ENCODE results near the gene SLC7A8.
"Not testable (repeated sequence)": the region's sequence is repeated elsewhere in the genome, so short reads cannot be mapped to it uniquely, and the experiment has no call there.

Gene SLC7A8

DNA sequence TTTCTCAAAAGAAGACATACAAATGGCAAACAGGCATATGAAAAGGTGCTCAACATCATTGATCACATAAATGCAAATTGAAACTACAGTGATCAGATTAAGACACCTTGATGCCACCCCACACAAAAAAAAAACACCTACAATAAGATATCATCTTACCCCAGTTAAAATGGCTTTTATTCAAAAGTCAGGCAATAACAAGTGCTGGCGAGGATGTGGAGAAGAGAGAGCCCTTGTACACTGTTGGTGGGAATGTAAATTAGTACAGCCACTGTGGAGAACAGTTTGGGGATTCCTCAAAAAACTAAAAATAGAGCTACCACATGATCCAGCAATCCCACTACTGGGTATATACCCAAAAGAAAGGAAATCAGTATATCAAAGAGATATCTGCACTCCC is 41.5 kb upstream of the SLC7A8 start:
- not testable (repeated sequence) for DNase-seq; H2AFZ ChIP-seq (ENCODE audit: low read depth, low read length); H3K27ac ChIP-seq (ENCODE audit: low read length, poor library complexity, severe bottlenecking); H4K91ac ChIP-seq (ENCODE audit: low read length); H2BK5ac ChIP-seq (ENCODE audit: low read depth, low read length, poor library complexity, severe bottlenecking); H3K9ac ChIP-seq (ENCODE audit: low read length); H3K79me1 ChIP-seq (replicated peaks; ENCODE audit: low read length, poor library complexity, severe bottlenecking); H3K4ac ChIP-seq (ENCODE audit: low read depth in 1 of 2, low read length in 2 of 2); H2BK15ac ChIP-seq (ENCODE audit: low read depth, poor library complexity, severe bottlenecking); H3K23ac ChIP-seq (ENCODE audit: low read length in 2 of 2); H2AK5ac ChIP-seq (ENCODE audit: low read length, severe bottlenecking); H3K4me2 ChIP-seq (ENCODE audit: low read length, poor library complexity, severe bottlenecking); H3K4me3 ChIP-seq (ENCODE audit: insufficient read depth in 1 of 2, low read depth in 1 of 2, low read length in 2 of 2); H3K18ac ChIP-seq (ENCODE audit: low read depth in 1 of 2, low read length in 2 of 2); H3K14ac ChIP-seq (ENCODE audit: low read length in 2 of 2); H3K36me3 ChIP-seq (ENCODE audit: control insufficient read depth in 1 of 2, insufficient read depth in 2 of 2, low read depth in 1 of 2, low read length in 2 of 2); H4K8ac ChIP-seq (ENCODE audit: low read length); H3K4me1 ChIP-seq (ENCODE audit: control insufficient read depth, insufficient read depth, low read depth, low read length); H3K27me3 ChIP-seq (ENCODE audit: control insufficient read depth in 1 of 2, insufficient read depth in 1 of 2, low read length in 2 of 2); H2BK12ac ChIP-seq (ENCODE audit: low read length in 2 of 2); H2BK120ac ChIP-seq (ENCODE audit: low read depth, low read length); H3K9me3 ChIP-seq (ENCODE audit: control insufficient read depth, low read length)
- WGBS, result no CpG with 5 or more reads among the region's 1 CpG

GRCh38 chr14:23219075-23219474 is 35.6 kb upstream of the SLC7A8 start:
- DNase-seq, result no peak
- no peak overlapping the region for H4K8ac ChIP-seq (ENCODE audit: low read length)

DNA sequence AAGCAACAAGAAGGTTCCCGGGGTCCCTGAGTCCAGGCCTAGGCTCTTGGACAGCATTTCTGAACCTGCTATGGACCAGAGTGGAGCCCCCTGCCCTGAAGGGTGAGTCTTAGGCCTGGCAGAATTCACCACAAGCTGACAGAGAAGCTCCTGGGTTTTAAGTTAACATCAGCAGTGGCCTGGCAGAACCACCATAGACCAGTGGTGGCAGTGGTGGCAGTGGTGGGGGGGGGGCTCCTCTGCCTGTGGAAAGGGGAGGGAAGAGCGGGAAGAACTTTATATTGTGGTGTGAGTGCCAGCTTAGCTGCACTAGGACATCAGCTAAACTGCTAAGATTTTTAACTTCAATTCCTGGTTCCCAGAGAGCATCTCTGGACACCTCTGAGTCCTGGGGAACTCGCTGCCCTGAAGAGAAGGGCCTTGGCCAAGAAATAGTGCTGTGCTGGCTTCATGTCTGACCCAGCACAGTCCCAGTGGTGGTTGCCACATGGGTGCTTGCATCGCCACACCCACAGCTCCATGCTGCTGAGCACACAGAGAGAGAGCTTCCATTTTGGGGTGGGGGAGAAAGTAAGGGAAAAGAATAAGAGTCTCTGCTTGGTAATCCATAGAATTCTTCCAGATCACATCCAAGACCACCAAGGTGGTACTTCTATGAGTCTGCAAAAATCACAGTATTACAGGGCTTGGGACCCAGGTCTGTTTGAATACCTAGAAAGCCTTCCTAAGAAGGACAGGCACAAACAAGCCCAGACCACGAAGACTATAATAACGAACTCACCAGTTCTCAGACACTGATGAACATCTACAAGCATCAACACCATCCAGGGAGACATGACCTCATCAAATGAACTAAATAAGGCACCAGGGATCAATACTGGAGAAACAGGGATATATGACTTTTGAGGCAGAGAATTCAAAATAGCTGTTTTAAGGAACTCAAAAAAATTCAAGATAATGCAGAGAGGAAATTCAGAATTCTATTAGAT is 33.9 kb upstream of the SLC7A8 start:
- no peak overlapping the region for H3K4me2 ChIP-seq (ENCODE audit: low read length, poor library complexity, severe bottlenecking)

More at GRCh38 chr14:23219075-23219474, 35.6 kb upstream of the SLC7A8 start:
- 83% methylated on average over 1 of the region's 3 CpGs for WGBS
- no peak overlapping the region for H2AFZ ChIP-seq (ENCODE audit: low read depth, low read length)
- no peaks in the 10 kb centered on the region for H3K79me1 ChIP-seq (replicated peaks; ENCODE audit: low read length, poor library complexity, severe bottlenecking)
- H3K4me3 ChIP-seq (ENCODE audit: insufficient read depth in 1 of 2, low read depth in 1 of 2, low read length in 2 of 2), result no peak overlapping the region
- H3K18ac ChIP-seq (ENCODE audit: low read depth in 1 of 2, low read length in 2 of 2), result no peak overlapping the region
- H3K9me3 ChIP-seq (ENCODE audit: control insufficient read depth, low read length), result peaks cover 3% of the 10 kb centered on the region
- no peak overlapping the region for H2BK15ac ChIP-seq (ENCODE audit: low read depth, poor library complexity, severe bottlenecking)
- H3K9ac ChIP-seq (ENCODE audit: low read length), result no peak overlapping the region
- no peaks in the 10 kb centered on the region for H3K4me1 ChIP-seq (ENCODE audit: control insufficient read depth, insufficient read depth, low read depth, low read length)
- H2BK120ac ChIP-seq (ENCODE audit: low read depth, low read length), result no peak overlapping the region
- H3K36me3 ChIP-seq (ENCODE audit: control insufficient read depth in 1 of 2, insufficient read depth in 2 of 2, low read depth in 1 of 2, low read length in 2 of 2), result no peaks in the 10 kb centered on the region
- no peak overlapping the region for H3K23ac ChIP-seq (ENCODE audit: low read length in 2 of 2)
- H2BK5ac ChIP-seq (ENCODE audit: low read depth, low read length, poor library complexity, severe bottlenecking), result no peak overlapping the region
- no peak overlapping the region for H2BK12ac ChIP-seq (ENCODE audit: low read length in 2 of 2)
- no peak overlapping the region for H3K14ac ChIP-seq (ENCODE audit: low read length in 2 of 2)
- H3K4me2 ChIP-seq (ENCODE audit: low read length, poor library complexity, severe bottlenecking), result no peak overlapping the region
- H3K27ac ChIP-seq (ENCODE audit: low read length, poor library complexity, severe bottlenecking), result no peak overlapping the region
- H4K91ac ChIP-seq (ENCODE audit: low read length), result no peak overlapping the region
- H3K27me3 ChIP-seq (ENCODE audit: control insufficient read depth in 1 of 2, insufficient read depth in 1 of 2, low read length in 2 of 2), result peaks cover 0 to 3% of the 10 kb centered on the region in 2 experiments
- no peak overlapping the region for H3K4ac ChIP-seq (ENCODE audit: low read depth in 1 of 2, low read length in 2 of 2)
- H2AK5ac ChIP-seq (ENCODE audit: low read length, severe bottlenecking), result no peak overlapping the region

DNA sequence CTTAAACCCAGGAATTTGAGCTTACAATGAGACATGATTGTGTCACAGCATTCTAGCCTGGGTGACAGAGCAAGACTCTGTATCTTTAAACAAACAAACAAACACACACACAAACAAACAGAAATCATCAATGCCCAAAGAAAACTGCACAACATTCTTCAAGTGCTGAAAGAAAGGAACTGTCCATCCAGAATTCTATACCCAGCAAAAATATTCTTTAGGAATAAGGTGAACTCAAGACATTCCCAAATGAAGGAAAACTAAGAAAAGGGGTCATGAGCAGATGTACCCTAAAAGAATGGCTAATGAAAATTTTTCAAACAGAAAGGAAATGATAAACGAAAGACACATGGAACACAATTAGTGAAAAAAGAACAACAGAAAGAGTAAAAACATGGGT is 32.0 kb upstream of the SLC7A8 start:
- H2BK12ac ChIP-seq (ENCODE audit: low read length in 2 of 2), result no peak overlapping the region
- no peak overlapping the region for H2AFZ ChIP-seq (ENCODE audit: low read depth, low read length)
- H3K9me3 ChIP-seq (ENCODE audit: control insufficient read depth, low read length), result peaks cover 3% of the 10 kb centered on the region
- no peak overlapping the region for H3K27ac ChIP-seq (ENCODE audit: low read length, poor library complexity, severe bottlenecking)
- H2BK15ac ChIP-seq (ENCODE audit: low read depth, poor library complexity, severe bottlenecking), result no peak overlapping the region
- DNase-seq, result no peak
- WGBS, result no CpG with 5 or more reads among the region's 1 CpG
- no peak overlapping the region for H3K14ac ChIP-seq (ENCODE audit: low read length in 2 of 2)
- H3K36me3 ChIP-seq (ENCODE audit: control insufficient read depth in 1 of 2, insufficient read depth in 2 of 2, low read depth in 1 of 2, low read length in 2 of 2), result no peaks in the 10 kb centered on the region
- no peak overlapping the region for H3K23ac ChIP-seq (ENCODE audit: low read length in 2 of 2)
- no peak overlapping the region for H3K4me2 ChIP-seq (ENCODE audit: low read length, poor library complexity, severe bottlenecking)
- no peak overlapping the region for H4K91ac ChIP-seq (ENCODE audit: low read length)
- no peak overlapping the region for H2BK5ac ChIP-seq (ENCODE audit: low read depth, low read length, poor library complexity, severe bottlenecking)
- no peak overlapping the region for H2AK5ac ChIP-seq (ENCODE audit: low read length, severe bottlenecking)
- no peak overlapping the region for H3K18ac ChIP-seq (ENCODE audit: low read depth in 1 of 2, low read length in 2 of 2)
- no peak overlapping the region for H4K8ac ChIP-seq (ENCODE audit: low read length)
- H3K4ac ChIP-seq (ENCODE audit: low read depth in 1 of 2, low read length in 2 of 2), result no peak overlapping the region
- no peak overlapping the region for H3K9ac ChIP-seq (ENCODE audit: low read length)
- H3K27me3 ChIP-seq (ENCODE audit: control insufficient read depth in 1 of 2, insufficient read depth in 1 of 2, low read length in 2 of 2), result no peaks in the 10 kb centered on the region
- no peaks in the 10 kb centered on the region for H3K79me1 ChIP-seq (replicated peaks; ENCODE audit: low read length, poor library complexity, severe bottlenecking)
- H3K4me3 ChIP-seq (ENCODE audit: insufficient read depth in 1 of 2, low read depth in 1 of 2, low read length in 2 of 2), result no peak overlapping the region
- H3K4me1 ChIP-seq (ENCODE audit: control insufficient read depth, insufficient read depth, low read depth, low read length), result no peaks in the 10 kb centered on the region
- H2BK120ac ChIP-seq (ENCODE audit: low read depth, low read length), result no peak overlapping the region

More for the DNA sequence above, 33.9 kb upstream of the SLC7A8 start:
- Histone ChIP-seq H3K18ac (ENCODE audit: low read depth in 1 of 2, low read length in 2 of 2) (no peak overlapping the region), H3K4me3 (ENCODE audit: insufficient read depth in 1 of 2, low read depth in 1 of 2, low read length in 2 of 2) (no peak overlapping the region), H2BK120ac (ENCODE audit: low read depth, low read length) (no peak overlapping the region), H3K9ac (ENCODE audit: low read length) (no peak overlapping the region), H3K36me3 (ENCODE audit: control insufficient read depth in 1 of 2, insufficient read depth in 2 of 2, low read depth in 1 of 2, low read length in 2 of 2) (no peaks in the 10 kb centered on the region), H3K27me3 (ENCODE audit: control insufficient read depth in 1 of 2, insufficient read depth in 1 of 2, low read length in 2 of 2) (no peaks in the 10 kb centered on the region), H3K23ac (ENCODE audit: low read length in 2 of 2) (no peak overlapping the region), H3K14ac (ENCODE audit: low read length in 2 of 2) (no peak overlapping the region), H2BK15ac (ENCODE audit: low read depth, poor library complexity, severe bottlenecking) (no peak overlapping the region), H3K4ac (ENCODE audit: low read depth in 1 of 2, low read length in 2 of 2) (no peak overlapping the region), H3K4me1 (ENCODE audit: control insufficient read depth, insufficient read depth, low read depth, low read length) (no peaks in the 10 kb centered on the region), H2BK12ac (ENCODE audit: low read length in 2 of 2) (no peak overlapping the region), H2AK5ac (ENCODE audit: low read length, severe bottlenecking) (no peak overlapping the region), H2AFZ (ENCODE audit: low read depth, low read length) (no peak overlapping the region), H4K91ac (ENCODE audit: low read length) (no peak overlapping the region), H3K27ac (ENCODE audit: low read length, poor library complexity, severe bottlenecking) (no peak overlapping the region), H2BK5ac (ENCODE audit: low read depth, low read length, poor library complexity, severe bottlenecking) (no peak overlapping the region), H4K8ac (ENCODE audit: low read length) (no peak overlapping the region), H3K9me3 (ENCODE audit: control insufficient read depth, low read length) (peaks cover 3% of the 10 kb centered on the region), H3K79me1 (replicated peaks; ENCODE audit: low read length, poor library complexity, severe bottlenecking) (no peaks in the 10 kb centered on the region)
- no peak for DNase-seq
- WGBS, result 90% methylated on average over 4 of the region's 6 CpGs

Data from mesenchymal stem cell (in vitro differentiated cells and primary cell).